Lung (tissue), 12 donors: ENCODE data around the gene WDR33. TPM values are rescaled to one million over a fixed set of nuclear protein-coding genes. Genes with fewer than 3 reads are reported as not detected.

Experiments
- ATAC-seq: fragments of 200-7000 bp; cut with Tn5 transposase; one replicate; pipeline ENCODE4 v1.9.1; 2020; ENCODE audit warnings: moderate number of reproducible peaks; ENCODE audit not compliant: insufficient read depth, low FRiP score
- DNase-seq, 3 donors: peaks; one replicate each; pipeline ENCODE4 v3.0.0-alpha.2; 2013 to 2017
- H3K27ac ChIP-seq, 2 donors: one replicate each; pipeline ENCODE4 v1.5.1; 2013; ENCODE audit warnings: mild to moderate bottlenecking in 2 of 2, moderate library complexity in 2 of 2, control low read depth in 1 of 2, inconsistent platforms in 1 of 2, low read depth in 1 of 2, low read length in 1 of 2
- H3K27me3 ChIP-seq, 3 donors: one replicate each; pipeline ENCODE4 v1.5.1; 2013; ENCODE audit warnings: low read length in 2 of 3; ENCODE audit not compliant: control insufficient read depth in 3 of 3, insufficient read depth in 3 of 3
- H3K36me3 ChIP-seq, 4 donors: one replicate each; pipeline ENCODE4 v1.5.1; 2013; ENCODE audit warnings: low read length in 4 of 4, mild to moderate bottlenecking in 1 of 4, moderate library complexity in 1 of 4; ENCODE audit not compliant: control insufficient read depth in 4 of 4, insufficient read depth in 4 of 4
- H3K4me1 ChIP-seq, 5 donors: one replicate each; pipeline ENCODE4 v1.5.1; 2013; ENCODE audit warnings: low read length in 5 of 5, mild to moderate bottlenecking in 2 of 5, moderate library complexity in 1 of 5; ENCODE audit not compliant: control insufficient read depth in 5 of 5, insufficient read depth in 5 of 5
- H3K4me3 ChIP-seq: one replicate; pipeline ENCODE4 v1.5.1; 2013; ENCODE audit warnings: mild to moderate bottlenecking, control low read depth, moderate library complexity
- H3K9ac ChIP-seq, 2 donors: one replicate each; pipeline ENCODE4 v1.5.1; 2013; ENCODE audit warnings: low read length in 2 of 2, control low read depth in 1 of 2; ENCODE audit not compliant: insufficient read depth in 1 of 2
- H3K9me3 ChIP-seq, 4 donors: one replicate each; pipeline ENCODE4 v1.5.1; 2013; ENCODE audit warnings: low read length in 3 of 4, mild to moderate bottlenecking in 1 of 4, moderate library complexity in 1 of 4; ENCODE audit not compliant: control insufficient read depth in 4 of 4, insufficient read depth in 3 of 4
- CTCF ChIP-seq: IDR thresholded peaks from 2 replicates; pipeline ENCODE4 v1.5.1; 2012; ENCODE audit warnings: mild to moderate bottlenecking; ENCODE audit errors: control extremely low read depth, extremely low read depth
- WGBS, 2 donors: extraction: QIAGEN DNeasy Blood & Tissue Kit; methylation state at CpG; one replicate each; pipeline ENCODE4 v1.1.7; 2013; 5-methylcytosine and 5-hydroxymethylcytosine counted together
- polyA plus RNA-seq, 2 donors: library from polyadenylated mRNA; stranded (reverse); fragments of 200-250 nt; gene quantifications; one replicate each; pipeline ENCODE4 v1.2.1, GENCODE V29; 2013
- total RNA-seq, 2 donors: library from RNA; depleted of rRNA in 1 of 2; stranded (reverse); fragments of >200 nt in 1 of 2; gene quantifications; one replicate each; pipeline ENCODE4 v1.2.1, GENCODE V29; 2014 to 2021
- donor health status: control.
- donor health status: control.
- donor health status: Bipolar disorder and iron deficiency.
- donor health status: healthy.
- donor health status: DM: yes; HTN: yes; CAD: no.

WDR33 gene
- total and polyA plus RNA-seq, 4 donors: 11.6 to 93.0 (median 29.2) TPM

- DNase-seq (peak; percentile 36 to 63 (median 60)), ATAC-seq (no peak)
- H3K9ac ChIP-seq: peak overlapping the region in 1 of 2 donors; percentile 13
- H3K4me1 ChIP-seq: peaks cover 0 to 30% (median 5%) of the 10 kb centered on the region in 5 donors
- H3K4me3 ChIP-seq: no peak overlapping the region
- peak overlapping the region in 1 of 2 donors; percentile 40 for H3K27ac ChIP-seq
- TF ChIP-seq CTCF: no peak
- H3K36me3 ChIP-seq: no peaks in the 10 kb centered on the region
- WGBS, 2 donors: 80 to 86% methylated on average over 15 of the region's 15 CpGs
- no peaks in the 10 kb centered on the region for H3K27me3 ChIP-seq
- peaks cover 0 to under 1% (median 0%) of the 10 kb centered on the region in 4 donors for H3K9me3 ChIP-seq
Observed at GRCh38 chr2:127683757-127684156, 127.2 kb downstream of the WDR33 start.

- Histone ChIP-seq H3K4me3 (no peak overlapping the region), H3K27ac (no peak overlapping the region), H3K9ac (no peak overlapping the region), H3K4me1 (peaks cover 0 to 30% (median 5%) of the 10 kb centered on the region in 5 donors), H3K36me3 (no peaks in the 10 kb centered on the region), H3K9me3 (no peaks in the 10 kb centered on the region), H3K27me3 (peaks cover 0 to 2% (median 0%) of the 10 kb centered on the region in 3 donors)
- no peak for DNase-seq
- no peak for TF ChIP-seq CTCF
- no peak for ATAC-seq
Observed at GRCh38 chr2:127683056-127683455, 127.9 kb downstream of the WDR33 start.

- Histone ChIP-seq H3K4me3 (no peak overlapping the region), H3K4me1 (peaks cover 0 to 30% (median 5%) of the 10 kb centered on the region in 5 donors), H3K27ac (no peak overlapping the region), H3K36me3 (no peaks in the 10 kb centered on the region), H3K9ac (no peak overlapping the region), H3K9me3 (no peaks in the 10 kb centered on the region), H3K27me3 (peaks cover 0 to 8% (median 5%) of the 10 kb centered on the region in 3 donors)
- no peak for TF ChIP-seq CTCF
- 84 to 89% methylated on average over 6 of the region's 6 CpGs for WGBS, 2 donors
- DNase-seq (peak in 1 of 3 donors; percentile 40), ATAC-seq (no peak)
Observed at GRCh38 chr2:127681976-127682857, 128.8 kb downstream of the WDR33 start.
